GM12878 (cell line): ENCODE measurements around the gene WNT5B. TPM values are rescaled to one million over a fixed set of nuclear protein-coding genes. Genes with fewer than 3 reads are reported as not detected.

ENCODE experiments used
- ATAC-seq: fragments of 200-7000 bp; cut with Tn5 transposase; 3 replicates; pipeline ENCODE4 v1.9.1; 2020; ENCODE audit warnings: mild to moderate bottlenecking, moderate library complexity
- BruUV-seq: library from RNA; stranded (reverse); fragments of 400-500 nt; replicated peaks from 2 replicates; lab custom pipeline; 2021; lab: Mats Ljungman, UMichigan
- CTCF ChIA-PET: fragments of 300-600 bp; sonication (Branson Sonifier 250); formaldehyde crosslinking; extraction: SDS; loops from one replicate; lab custom pipeline; 2021; ENCODE audit warnings: inconsistent platforms; lab: Yijun Ruan, JAX
- POLR2A ChIA-PET: fragments of 350-600 bp; formaldehyde crosslinking; extraction: SDS; loops from one replicate; lab custom pipeline; 2021; ENCODE audit warnings: inconsistent platforms; lab: Charles Lee
- RAD21 ChIA-PET: fragments of 300-600 bp; sonication (Branson Sonifier 250); formaldehyde crosslinking; loops from one replicate; lab custom pipeline; 2023; ENCODE audit warnings: antibody characterized with exemption; ENCODE audit not compliant: unreplicated experiment; lab: Charles Lee
- SMC1A ChIA-PET: fragments of 300-600 bp; sonication (Branson Sonifier 250); formaldehyde crosslinking; loops from one replicate; lab custom pipeline; 2023; ENCODE audit not compliant: unreplicated experiment, uncharacterized antibody; lab: Charles Lee
- DNase-seq: peaks from one replicate; pipeline ENCODE4 v3.0.0-alpha.2; 2011; ENCODE audit warnings: low read depth, low spot score
- FAIRE-seq: peaks from 3 replicates; lab custom pipeline; 2011; peaks lifted over from hg19 to GRCh38; lab: Jason Lieb, UNC
- H2AFZ ChIP-seq: 2 replicates; pipeline ENCODE4 v1.6.0; 2011; ENCODE audit warnings: low read depth, low read length, control low read depth; ENCODE audit not compliant: control insufficient read depth
- H3K27ac ChIP-seq: 2 replicates; pipeline ENCODE4 v1.5.1; 2011; ENCODE audit warnings: control low read depth; ENCODE audit not compliant: control insufficient read depth, insufficient read depth
- H3K27me3 ChIP-seq, 2 experiments: replicated peaks in 1 of 2; 2 replicates each; pipeline versions ENCODE4 v1.6.0 to v1.6.1; 2011; ENCODE audit warnings: low read length in 1 of 2; ENCODE audit not compliant: control insufficient read depth in 2 of 2, insufficient read depth in 2 of 2
- H3K36me3 ChIP-seq, 2 experiments: 2 replicates each; pipeline ENCODE4 v1.5.1; 2011; ENCODE audit warnings: low read length in 1 of 2; ENCODE audit not compliant: control insufficient read depth in 2 of 2, insufficient read depth in 2 of 2
- H3K4me1 ChIP-seq: 2 replicates; pipeline ENCODE4 v1.6.1; 2011; ENCODE audit warnings: mild to moderate bottlenecking, low read length, moderate library complexity, mixed read lengths; ENCODE audit not compliant: control insufficient read depth, insufficient read depth
- H3K4me2 ChIP-seq: 2 replicates; pipeline ENCODE4 v1.6.0; 2011; ENCODE audit warnings: control low read depth; ENCODE audit not compliant: control insufficient read depth, insufficient read depth
- H3K4me3 ChIP-seq: fragments of 200-600 bp; sonication (generic); 2 replicates; pipeline ENCODE4 v1.5.1; 2016
- H3K79me2 ChIP-seq: 2 replicates; pipeline ENCODE4 v1.6.0; 2011; ENCODE audit warnings: low read length; ENCODE audit not compliant: control insufficient read depth, insufficient read depth
- H3K9ac ChIP-seq: 2 replicates; pipeline ENCODE4 v1.8.0; 2011; ENCODE audit warnings: low read length, control low read depth, mixed read lengths; ENCODE audit not compliant: control insufficient read depth, insufficient read depth
- H3K9me3 ChIP-seq: replicated peaks from 3 replicates; pipeline ENCODE4 v1.5.1; 2011; ENCODE audit warnings: mild to moderate bottlenecking, low read length; ENCODE audit not compliant: control insufficient read depth, insufficient read depth
- H4K20me1 ChIP-seq: 2 replicates; pipeline ENCODE4 v1.6.0; 2011; ENCODE audit not compliant: control insufficient read depth, insufficient read depth
- BMI1 ChIP-seq: fragments of 450-650 bp; IDR thresholded peaks from 2 replicates; pipeline ENCODE4 v1.6.1; 2016; ENCODE audit warnings: mild to moderate bottlenecking, moderate library complexity, borderline replicate concordance
- FOXK2 ChIP-seq: fragments of 450-650 bp; IDR thresholded peaks from 2 replicates; pipeline ENCODE4 v1.6.1; 2017; ENCODE audit warnings: mild to moderate bottlenecking, moderate library complexity
- HCFC1 ChIP-seq: fragments of 150-350 bp; IDR thresholded peaks from 2 replicates; pipeline ENCODE4 v1.6.1; 2014; ENCODE audit warnings: low read length
- MEF2A ChIP-seq: IDR thresholded peaks from 2 replicates; pipeline ENCODE4 v1.6.1; 2011; ENCODE audit warnings: low read depth, mild to moderate bottlenecking, low read length, moderate library complexity; ENCODE audit not compliant: insufficient read depth
- NFIC ChIP-seq: IDR thresholded peaks from 2 replicates; pipeline ENCODE4 v1.6.1; 2012; ENCODE audit warnings: low read depth, mild to moderate bottlenecking, inconsistent platforms, low read length, moderate library complexity
- RAD21 ChIP-seq: IDR thresholded peaks from 2 replicates; pipeline ENCODE4 v1.6.1; 2011; ENCODE audit warnings: mild to moderate bottlenecking, low read depth, low read length, moderate library complexity; ENCODE audit not compliant: insufficient read depth
- SMAD5 ChIP-seq: IDR thresholded peaks from 2 replicates; pipeline ENCODE4 v1.6.1; 2016; ENCODE audit warnings: antibody characterized with exemption, low read depth
- SREBF1 ChIP-seq: IDR thresholded peaks from 2 replicates; pipeline ENCODE4 v1.6.1; 2012; ENCODE audit warnings: mild to moderate bottlenecking, low read length
- ZNF384 ChIP-seq: IDR thresholded peaks from 2 replicates; pipeline ENCODE4 v1.6.1; 2012; ENCODE audit warnings: low read depth, mild to moderate bottlenecking, low read length, improper control_type of control experiment, borderline replicate concordance
- WGBS: methylation state at CpG from one replicate; pipeline ENCODE4 v1.1.6; 2016; ENCODE audit warnings: low lambda C conversion rate; ENCODE audit not compliant: insufficient replicate concordance, insufficient coverage; ENCODE audit errors: missing lambda C conversion rate; 5-methylcytosine and 5-hydroxymethylcytosine counted together
- in situ Hi-C: fragments of 300-500 bp; cut with MboI; formaldehyde crosslinking; loops from 9 replicates; pipeline ENCODE4 v1.14.3; 2018; ENCODE audit warnings: mixed read lengths
- intact Hi-C: fragments of 100-400 bp; cut with micrococcal nuclease; formaldehyde crosslinking; loops from one replicate; pipeline ENCODE4 v1.14.2; 2022; ENCODE audit not compliant: unreplicated experiment
- polyA plus RNA-seq, 11 experiments: library from polyadenylated mRNA; depleted of rRNA in 4 of 11; unstranded in 6 of 11; stranded (reverse) in 5 of 11; fragments of >200 nt; fragmentation: Nextera tagmentation in 4 of 11; fragmentation: Illumina TruSeq in 1 of 11; extraction: Ambion mirVana in 4 of 11; extraction: Trizol in 1 of 11; gene quantifications; 1 replicate in 1 of 11; 2 replicates in 10 of 11; pipeline versions ENCODE4 v1.2.1 to v1.2.3, GENCODE V29; 2011 to 2016; ENCODE audit warnings: inconsistent platforms in 2 of 11, missing spikeins in 2 of 11, low read depth in 1 of 11
- total RNA-seq, 4 experiments: library from RNA; depleted of rRNA in 3 of 4; stranded (reverse); fragments of >200 nt in 3 of 4; fragmentation: Illumina TruSeq in 1 of 4; extraction: Trizol in 1 of 4; gene quantifications; 2 replicates each; pipeline versions ENCODE4 v1.2.1 to v1.2.3, GENCODE V29; 2013 to 2021
- TF ChIP-seq, protein P1 (sequence below): fragments of 450-650 bp; IDR thresholded peaks from 2 replicates; pipeline ENCODE4 v1.6.1; 2016; ENCODE audit warnings: mild to moderate bottlenecking

Gene WNT5B
- total and polyA plus RNA-seq, 10 of the 15 experiments (the other 5 are each of a cell fraction or from before 2014, with no cell fraction given) = 0.45 to 18.3 (median 5.4) TPM

DNA sequence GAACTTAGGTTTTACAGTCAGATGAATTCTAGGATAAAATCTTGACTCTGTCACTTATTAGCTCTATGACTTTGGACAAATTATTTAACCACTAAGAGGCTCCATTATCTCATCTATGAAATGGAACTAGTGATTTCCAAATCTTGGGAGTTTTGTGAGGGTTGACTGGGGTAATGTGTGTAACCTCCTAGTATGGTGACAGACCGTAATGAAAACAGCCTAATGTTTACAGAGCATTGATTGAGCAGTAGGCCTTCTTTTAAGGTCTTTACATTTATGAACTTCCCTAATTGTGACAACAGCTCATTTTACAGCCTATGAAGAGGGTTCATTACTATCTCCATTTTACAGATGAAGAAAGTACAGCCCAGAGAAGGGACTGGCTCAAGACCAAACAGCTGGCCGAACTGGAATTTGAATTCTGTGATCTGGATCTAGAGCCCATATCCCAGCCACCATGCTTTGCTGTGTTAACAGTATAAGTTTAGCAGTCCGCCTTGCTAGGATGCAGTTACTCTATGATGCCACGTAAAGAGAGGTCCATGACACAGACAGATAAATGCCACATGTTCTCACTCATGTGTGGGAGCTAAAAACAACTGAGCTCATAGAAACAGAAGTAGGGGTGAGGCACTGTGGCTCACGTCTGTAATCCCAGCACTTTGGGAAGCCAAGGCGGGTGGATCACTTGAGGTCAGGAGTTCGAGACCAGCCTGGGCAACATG, 25.6 kb upstream of the WNT5B start:
- DNase-seq = no peak
- H3K4me2 ChIP-seq = no peak overlapping the region
- no peaks in the 10 kb centered on the region for H4K20me1 ChIP-seq
- H3K79me2 ChIP-seq = no peaks in the 10 kb centered on the region; the same call in 1 of the 2 replicates
- no peak overlapping the region for H3K4me3 ChIP-seq
- ChIA-PET RAD21 (interaction anchor here (1.0 to 4.8 kb wide), 9 partner anchors 9 to 537 kb away, joined by 3 to 51 read pairs (median 4); no protein-coding TSS in a partner anchor), SMC1A (interaction anchor here (0.6 to 6.5 kb wide), 18 partner anchors 8 to 613 kb away, joined by 3 to 72 read pairs (median 4); no protein-coding TSS in a partner anchor), CTCF (interaction anchor here (0.7 to 6.3 kb wide), 14 partner anchors 9 to 522 kb away, joined by 3 to 79 read pairs (median 4); partner anchors contain the start of gene WNT5B), POLR2A (interaction anchor here (0.6 to 3.3 kb wide), 8 partner anchors 11 to 1214 kb away, joined by 3 to 23 read pairs (median 4); partner anchors contain the start of gene KDM5A)
- no TSS peak for BruUV-seq
- no peaks in the 10 kb centered on the region for H3K36me3 ChIP-seq
- peaks cover 46% of the 10 kb centered on the region for H3K4me1 ChIP-seq
- no peak for ATAC-seq
- intact Hi-C loops = loop anchor here (5.0 kb wide), 1 partner anchor 181 kb away; no protein-coding TSS in a partner anchor
- 96% methylated on average over 7 of the region's 7 CpGs for WGBS
- no peak overlapping the region for H3K27ac ChIP-seq
- no peaks in the 10 kb centered on the region for H3K9me3 ChIP-seq
- no peak overlapping the region for H2AFZ ChIP-seq
- no peak for FAIRE-seq
- in situ Hi-C loops = no loop called here
- H3K27me3 ChIP-seq = no peaks in the 10 kb centered on the region
- H3K9ac ChIP-seq = no peak overlapping the region
- TF ChIP-seq RAD21 = no peak
- TF ChIP-seq SREBF1 = no peak
- TF ChIP-seq ZNF384 = no peak
- no peak for TF ChIP-seq FOXK2
- TF ChIP-seq HCFC1 = no peak
- TF ChIP-seq BMI1 = no peak
- TF ChIP-seq SMAD5 = no peak
- TF ChIP-seq NFIC = no peak
- TF ChIP-seq, protein P1, sequence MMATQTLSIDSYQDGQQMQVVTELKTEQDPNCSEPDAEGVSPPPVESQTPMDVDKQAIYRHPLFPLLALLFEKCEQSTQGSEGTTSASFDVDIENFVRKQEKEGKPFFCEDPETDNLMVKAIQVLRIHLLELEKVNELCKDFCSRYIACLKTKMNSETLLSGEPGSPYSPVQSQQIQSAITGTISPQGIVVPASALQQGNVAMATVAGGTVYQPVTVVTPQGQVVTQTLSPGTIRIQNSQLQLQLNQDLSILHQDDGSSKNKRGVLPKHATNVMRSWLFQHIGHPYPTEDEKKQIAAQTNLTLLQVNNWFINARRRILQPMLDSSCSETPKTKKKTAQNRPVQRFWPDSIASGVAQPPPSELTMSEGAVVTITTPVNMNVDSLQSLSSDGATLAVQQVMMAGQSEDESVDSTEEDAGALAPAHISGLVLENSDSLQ = no peak
- no peak for TF ChIP-seq MEF2A
